ENCODE data around the gene PIP5K1B.

PIP5K1B gene

GRCh38 chr9:68832101-68832500 is 127.1 kb downstream of the PIP5K1B start:
- no peaks in the 10 kb centered on the region for H3K9me2 ChIP-seq (replicated peaks; ENCODE audit: control insufficient read depth, low read length)
- no peaks in the 10 kb centered on the region for H3F3A ChIP-seq (ENCODE audit: control insufficient read depth, insufficient read depth)
- H4K20me1 ChIP-seq (ENCODE audit: control insufficient read depth, insufficient read depth, low read depth, low read length), result no peaks in the 10 kb centered on the region
- H3K27me3 ChIP-seq (ENCODE audit: control insufficient read depth, low read length), result peaks cover 3% of the 10 kb centered on the region; the same call in 1 of the 2 replicates
- H3K4me1 ChIP-seq (ENCODE audit: control insufficient read depth, low read length), result no peaks in the 10 kb centered on the region
- H3K27ac ChIP-seq (ENCODE audit: low read depth, low read length), result no peak overlapping the region
- H3K9me3 ChIP-seq (ENCODE audit: control insufficient read depth, insufficient read depth, low read length), result no peaks in the 10 kb centered on the region
- no peaks in the 10 kb centered on the region for H3K36me3 ChIP-seq (ENCODE audit: control insufficient read depth, low read length)
- TF ChIP-seq EZH2phosphoT487 (IDR thresholded peaks at IDR 0.05; ENCODE audit: borderline replicate concordance, low read length) (no peak), CTCF (IDR thresholded peaks at IDR 0.05; ENCODE audit: low read depth, low read length, poor library complexity, severe bottlenecking) (no peak)
- H3K79me2 ChIP-seq (ENCODE audit: control insufficient read depth, low read length), result no peaks in the 10 kb centered on the region
- no peak overlapping the region for H3K4me2 ChIP-seq (ENCODE audit: low read length)
- H3K4me3 ChIP-seq (ENCODE audit: low read length), result no peak overlapping the region

GRCh38 chr9:68832861-68833518 is 128.0 kb downstream of the PIP5K1B start:
- H3F3A ChIP-seq (ENCODE audit: control insufficient read depth, insufficient read depth), result no peaks in the 10 kb centered on the region
- TF ChIP-seq CTCF (IDR thresholded peaks at IDR 0.05; ENCODE audit: low read depth, low read length, poor library complexity, severe bottlenecking) (no peak), EZH2phosphoT487 (IDR thresholded peaks at IDR 0.05; ENCODE audit: borderline replicate concordance, low read length) (no peak)
- no peaks in the 10 kb centered on the region for H4K20me1 ChIP-seq (ENCODE audit: control insufficient read depth, insufficient read depth, low read depth, low read length)
- no peaks in the 10 kb centered on the region for H3K9me2 ChIP-seq (replicated peaks; ENCODE audit: control insufficient read depth, low read length)
- H3K4me2 ChIP-seq (ENCODE audit: low read length), result no peak overlapping the region
- H3K4me1 ChIP-seq (ENCODE audit: control insufficient read depth, low read length), result no peaks in the 10 kb centered on the region
- H3K36me3 ChIP-seq (ENCODE audit: control insufficient read depth, low read length), result no peaks in the 10 kb centered on the region
- H3K9me3 ChIP-seq (ENCODE audit: control insufficient read depth, insufficient read depth, low read length), result no peaks in the 10 kb centered on the region
- no peaks in the 10 kb centered on the region for H3K79me2 ChIP-seq (ENCODE audit: control insufficient read depth, low read length)
- H3K27me3 ChIP-seq (ENCODE audit: control insufficient read depth, low read length), result peaks cover 3% of the 10 kb centered on the region; the same call in 1 of the 2 replicates
- no peak overlapping the region for H3K4me3 ChIP-seq (ENCODE audit: low read length)
- no peak overlapping the region for H3K27ac ChIP-seq (ENCODE audit: low read depth, low read length)

- Histone ChIP-seq H3K27me3 (ENCODE audit: control insufficient read depth, low read length) (peaks cover 3% of the 10 kb centered on the region; the same call in 1 of the 2 replicates), H3F3A (ENCODE audit: control insufficient read depth, insufficient read depth) (no peaks in the 10 kb centered on the region), H3K9me2 (replicated peaks; ENCODE audit: control insufficient read depth, low read length) (no peaks in the 10 kb centered on the region), H3K79me2 (ENCODE audit: control insufficient read depth, low read length) (no peaks in the 10 kb centered on the region), H3K4me1 (ENCODE audit: control insufficient read depth, low read length) (no peaks in the 10 kb centered on the region), H3K4me3 (ENCODE audit: low read length) (no peak overlapping the region), H3K36me3 (ENCODE audit: control insufficient read depth, low read length) (no peaks in the 10 kb centered on the region), H3K9me3 (ENCODE audit: control insufficient read depth, insufficient read depth, low read length) (no peaks in the 10 kb centered on the region), H4K20me1 (ENCODE audit: control insufficient read depth, insufficient read depth, low read depth, low read length) (no peaks in the 10 kb centered on the region), H3K4me2 (ENCODE audit: low read length) (no peak overlapping the region), H3K27ac (ENCODE audit: low read depth, low read length) (no peak overlapping the region)
- TF ChIP-seq CTCF (IDR thresholded peaks at IDR 0.05; ENCODE audit: low read depth, low read length, poor library complexity, severe bottlenecking) (no peak), EZH2phosphoT487 (IDR thresholded peaks at IDR 0.05; ENCODE audit: borderline replicate concordance, low read length) (no peak)
Measured at GRCh38 chr9:68834931-68835520, 130.0 kb downstream of the PIP5K1B start.
